Neural progenitor cell (in vitro differentiated cells): ENCODE data around the gene MOAP1.

ENCODE experiments used
- CTCF ChIP-seq: fragments of 200-600 bp; sonication (generic); IDR thresholded peaks from 2 replicates; pipeline ENCODE4 v1.5.1; 2017; ENCODE audit warnings: antibody characterized with exemption, mild to moderate bottlenecking
- EZH2 ChIP-seq: fragments of 200-600 bp; sonication (generic); IDR thresholded peaks from 2 replicates; pipeline ENCODE4 v1.6.1; 2017; ENCODE audit warnings: antibody characterized with exemption, mild to moderate bottlenecking, moderate library complexity
- EZH2phosphoT487 ChIP-seq: fragments of 200-600 bp; sonication (generic); IDR thresholded peaks from 2 replicates; pipeline ENCODE4 v1.6.1; 2017; ENCODE audit warnings: antibody characterized with exemption

DNA sequence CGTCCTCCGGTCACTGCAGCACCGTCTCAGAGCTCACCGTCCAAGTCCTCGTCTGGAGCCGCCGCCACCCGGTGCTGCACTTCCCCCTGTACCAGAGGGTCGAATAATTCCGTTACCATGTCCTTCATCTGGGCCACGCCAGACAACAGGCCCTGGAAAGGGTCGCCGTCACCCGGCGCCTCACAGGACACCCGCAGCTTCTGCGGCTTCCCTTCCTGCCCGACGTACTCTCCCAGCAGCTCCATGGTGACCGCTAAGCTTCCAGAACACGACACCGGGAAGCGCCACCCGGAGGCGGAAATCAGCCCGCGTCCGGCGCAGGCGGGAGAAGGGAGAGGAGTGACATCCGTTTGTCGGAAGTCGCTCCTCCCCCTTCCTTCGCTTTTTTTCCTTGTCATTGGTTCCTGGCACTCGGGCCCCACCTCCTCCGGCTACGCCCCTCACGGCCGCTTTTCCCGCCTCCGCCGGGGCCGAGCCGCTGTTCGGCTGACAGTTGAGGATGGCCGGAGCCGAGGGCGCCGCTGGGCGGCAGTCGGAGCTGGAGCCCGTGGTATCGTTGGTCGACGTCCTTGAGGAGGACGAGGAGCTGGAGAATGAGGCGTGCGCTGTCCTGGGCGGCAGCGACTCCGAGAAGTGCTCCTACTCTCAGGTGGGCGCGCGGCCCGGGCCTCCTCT lies 22.2 kb upstream of the MOAP1 start, which contains the start of the genes GON7 and UBR7:
- TF ChIP-seq EZH2phosphoT487, result no peak
- peak; percentile 27 for TF ChIP-seq CTCF
- no peak for TF ChIP-seq EZH2
